Measurements from ENCODE around the gene MBNL3. TPM values are rescaled to one million over a fixed set of nuclear protein-coding genes. Genes with fewer than 3 reads are reported as not detected.

The MBNL3 gene
- total RNA-seq = 3.8 and 9.4 TPM in 2 replicates

GRCh38 chrX:132488819-132489577, at the start of gene MBNL3:
TSS of gene MBNL3 (minus strand) at chrX:132489038. CDS start at chrX:132439611, 49,427 bp downstream.
- DNase-seq (ENCODE audit: low read depth) = peak; percentile 31

GRCh38 chrX:132533409-132533808, 44.6 kb upstream of the MBNL3 start:
- DNase-seq (ENCODE audit: low read depth) = no peak

- peak; percentile 19 for DNase-seq (ENCODE audit: low read depth)
Observed at GRCh38 chrX:132532913-132533312, 44.1 kb upstream of the MBNL3 start.

GRCh38 chrX:132532097-132532496, 43.3 kb upstream of the MBNL3 start:
- DNase-seq (ENCODE audit: low read depth) = no peak

GRCh38 chrX:132520792-132521191, 32.0 kb upstream of the MBNL3 start:
- no peak for DNase-seq (ENCODE audit: low read depth)

- DNase-seq (ENCODE audit: low read depth) = no peak
Observed at GRCh38 chrX:132520213-132520612, 31.4 kb upstream of the MBNL3 start.

- no peak for DNase-seq (ENCODE audit: low read depth)
Observed at GRCh38 chrX:132518401-132518800, 29.6 kb upstream of the MBNL3 start.

GRCh38 chrX:132508834-132509233, 20.0 kb upstream of the MBNL3 start:
- no peak for DNase-seq (ENCODE audit: low read depth)

- DNase-seq (ENCODE audit: low read depth) = peak; percentile 47
Observed at GRCh38 chrX:132505116-132505515, 16.3 kb upstream of the MBNL3 start.

- no peak for DNase-seq (ENCODE audit: low read depth)
Observed at GRCh38 chrX:132504417-132504816, 15.6 kb upstream of the MBNL3 start.

GRCh38 chrX:132501606-132502005, 12.8 kb upstream of the MBNL3 start:
- DNase-seq (ENCODE audit: low read depth) = no peak

GRCh38 chrX:132497432-132497831, 8.6 kb upstream of the MBNL3 start:
- no peak for DNase-seq (ENCODE audit: low read depth)

- no peak for DNase-seq (ENCODE audit: low read depth)
Observed at GRCh38 chrX:132493095-132493494, 4.3 kb upstream of the MBNL3 start.

GRCh38 chrX:132491191-132491590, 2.4 kb upstream of the MBNL3 start:
- peak; percentile 29 for DNase-seq (ENCODE audit: low read depth)

GRCh38 chrX:132489578-132490419, 961 bp upstream of the MBNL3 start:
- DNase-seq (ENCODE audit: low read depth) = no peak

- DNase-seq (ENCODE audit: low read depth) = peak; percentile 37
Observed at GRCh38 chrX:132488180-132488705, 595 bp downstream of the MBNL3 start.

- no peak for DNase-seq (ENCODE audit: low read depth)
Observed at GRCh38 chrX:132486599-132487178, 2.1 kb downstream of the MBNL3 start.

- no peak for DNase-seq (ENCODE audit: low read depth)
Observed at GRCh38 chrX:132483951-132484350, 4.9 kb downstream of the MBNL3 start.

- no peak for DNase-seq (ENCODE audit: low read depth)
Observed at GRCh38 chrX:132483488-132483887, 5.3 kb downstream of the MBNL3 start.

- DNase-seq (ENCODE audit: low read depth) = no peak
Observed at GRCh38 chrX:132482632-132483031, 6.2 kb downstream of the MBNL3 start.

GRCh38 chrX:132481449-132481848, 7.4 kb downstream of the MBNL3 start:
- DNase-seq (ENCODE audit: low read depth) = no peak

- peak; percentile 72 for DNase-seq (ENCODE audit: low read depth)
Observed at GRCh38 chrX:132480581-132481203, 8.1 kb downstream of the MBNL3 start.

Data from renal cortical epithelial cell (primary cell).